ENCODE results near the gene KLHL10. TPM values are rescaled to one million over a fixed set of nuclear protein-coding genes. Genes with fewer than 3 reads are reported as not detected.

KLHL10 gene
- total and polyA plus RNA-seq, 2 experiments from 2014 or later = 0.13 to 0.42 TPM

GRCh38 chr17:41895617-41896016 is 58.0 kb downstream of the KLHL10 start:
- H3K27ac ChIP-seq (ENCODE audit: low read depth) = no peak overlapping the region
- no peak for DNase-seq (ENCODE audit: low spot score)
- Mint-ChIP-seq H3K4me1 (no peaks in the 10 kb centered on the region), H3K36me3 (ENCODE audit: low read depth) (peaks cover 93% of the 10 kb centered on the region), H3K27ac (no peak overlapping the region), H3K4me3 (no peak overlapping the region), H3K27me3 (ENCODE audit: insufficient read depth, low read depth, poor library complexity) (peaks cover 2% of the 10 kb centered on the region), H3K9me3 (no peaks in the 10 kb centered on the region)
- no peaks in the 10 kb centered on the region for H3K4me1 ChIP-seq (ENCODE audit: insufficient read depth)
- no peak for ATAC-seq
- H3F3A ChIP-seq (replicated peaks; ENCODE audit: low read depth) = peaks cover 43% of the 10 kb centered on the region
- no peak overlapping the region for H2AFZ ChIP-seq
- TF ChIP-seq CREB1 (CRISPR knock-in tag; IDR thresholded peaks at IDR 0.05; ENCODE audit: low read depth) (no peak), STAT1 (IDR thresholded peaks at IDR 0.05; ENCODE audit: unreplicated experiment) (no peak), REST (IDR thresholded peaks at IDR 0.05; ENCODE audit: unreplicated experiment) (no peak), ZNF462 (CRISPR knock-in tag; IDR thresholded peaks at IDR 0.05) (no peak), JUNB (IDR thresholded peaks at IDR 0.05; ENCODE audit: unreplicated experiment) (no peak), ETS1 (IDR thresholded peaks at IDR 0.05) (no peak), ZNF114 (CRISPR knock-in tag; IDR thresholded peaks at IDR 0.05) (no peak), EZH2 (IDR thresholded peaks at IDR 0.05; ENCODE audit: low read depth, unreplicated experiment) (no peak), EZH2phosphoT487 (IDR thresholded peaks at IDR 0.05; ENCODE audit: unreplicated experiment) (no peak)
- H3K27me3 ChIP-seq (ENCODE audit: insufficient read depth) = no peaks in the 10 kb centered on the region
- H3K79me2 ChIP-seq (replicated peaks; ENCODE audit: insufficient read depth) = peaks cover 28% of the 10 kb centered on the region
- H3K4me2 ChIP-seq = no peak overlapping the region
- peaks cover 86% of the 10 kb centered on the region for H3K36me3 ChIP-seq (ENCODE audit: insufficient read depth)
- peaks cover 59% of the 10 kb centered on the region for H4K20me1 ChIP-seq (replicated peaks; ENCODE audit: insufficient read depth)
- H3K9me2 ChIP-seq (ENCODE audit: insufficient read depth) = no peaks in the 10 kb centered on the region
- no peak overlapping the region for H3K4me3 ChIP-seq

Measured in GM23338 (cell line).